Measurements from ENCODE around the gene PROM1. TPM values are rescaled to one million over a fixed set of nuclear protein-coding genes. Genes with fewer than 3 reads are reported as not detected.

PROM1 gene
- total RNA-seq, 2 donors from 2014 or later, result 34.3 to 63.9 TPM

DNA sequence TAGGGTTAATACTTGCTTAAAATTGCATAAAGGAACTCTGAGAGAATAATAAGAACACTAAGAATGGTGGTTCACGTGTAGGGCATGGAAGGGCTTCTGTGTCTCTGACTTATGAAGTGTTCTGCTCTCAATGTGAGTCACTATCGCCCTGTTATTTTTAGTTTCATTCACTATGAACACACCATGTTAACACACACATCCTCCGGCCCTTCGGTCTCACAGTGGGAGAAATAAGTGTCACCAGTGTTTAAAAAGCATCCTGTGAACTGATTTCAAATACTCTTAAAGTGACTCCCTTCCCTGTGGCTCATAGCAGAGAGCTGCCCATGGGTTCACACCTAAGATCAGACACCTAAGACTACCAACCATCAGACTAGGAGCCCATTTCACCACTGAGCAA is 87.0 kb downstream of the PROM1 start:
- Histone ChIP-seq H3K9ac (ENCODE audit: low read depth in 2 of 2, low read length in 2 of 2) (no peak overlapping the region), H3K9me3 (no peaks in the 10 kb centered on the region), H3K4me3 (no peak overlapping the region), H3K4me1 (peaks cover 3% of the 10 kb centered on the region), H3K27ac (no peak overlapping the region), H3K36me3 (no peaks in the 10 kb centered on the region), H3K27me3 (no peaks in the 10 kb centered on the region)
- TF ChIP-seq, protein P1, sequence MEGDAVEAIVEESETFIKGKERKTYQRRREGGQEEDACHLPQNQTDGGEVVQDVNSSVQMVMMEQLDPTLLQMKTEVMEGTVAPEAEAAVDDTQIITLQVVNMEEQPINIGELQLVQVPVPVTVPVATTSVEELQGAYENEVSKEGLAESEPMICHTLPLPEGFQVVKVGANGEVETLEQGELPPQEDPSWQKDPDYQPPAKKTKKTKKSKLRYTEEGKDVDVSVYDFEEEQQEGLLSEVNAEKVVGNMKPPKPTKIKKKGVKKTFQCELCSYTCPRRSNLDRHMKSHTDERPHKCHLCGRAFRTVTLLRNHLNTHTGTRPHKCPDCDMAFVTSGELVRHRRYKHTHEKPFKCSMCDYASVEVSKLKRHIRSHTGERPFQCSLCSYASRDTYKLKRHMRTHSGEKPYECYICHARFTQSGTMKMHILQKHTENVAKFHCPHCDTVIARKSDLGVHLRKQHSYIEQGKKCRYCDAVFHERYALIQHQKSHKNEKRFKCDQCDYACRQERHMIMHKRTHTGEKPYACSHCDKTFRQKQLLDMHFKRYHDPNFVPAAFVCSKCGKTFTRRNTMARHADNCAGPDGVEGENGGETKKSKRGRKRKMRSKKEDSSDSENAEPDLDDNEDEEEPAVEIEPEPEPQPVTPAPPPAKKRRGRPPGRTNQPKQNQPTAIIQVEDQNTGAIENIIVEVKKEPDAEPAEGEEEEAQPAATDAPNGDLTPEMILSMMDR (IDR thresholded peaks at IDR 0.05), result no peak
- intact Hi-C loops (cut with DNase I), result loop anchor here (5.0 kb wide), 1 partner anchor 34 kb away; the partner anchor contains the start of gene FGFBP2
- DNase-seq, result no peak

DNA sequence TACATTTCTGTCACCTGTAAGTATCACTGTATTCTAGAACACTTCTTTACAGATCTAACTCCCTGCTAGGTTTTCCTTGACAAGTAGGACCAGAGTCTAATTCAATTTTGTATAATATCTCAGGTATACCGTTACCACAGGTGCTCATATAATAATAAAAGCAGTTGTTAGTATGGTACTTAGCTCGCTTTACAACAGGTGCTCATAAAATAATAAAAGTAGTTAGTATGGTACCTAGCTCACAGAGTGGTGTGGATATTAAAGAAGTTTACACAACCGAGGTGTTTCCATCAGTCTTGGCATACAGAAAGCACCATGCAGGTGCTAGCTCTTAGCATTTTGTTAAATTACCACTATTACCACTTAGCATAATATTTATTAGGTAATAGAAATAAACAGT is 88.0 kb downstream of the PROM1 start:
- TF ChIP-seq, protein P1 (IDR thresholded peaks at IDR 0.05), result no peak
- no peak for DNase-seq
- H3K27me3 ChIP-seq, result no peaks in the 10 kb centered on the region
- no peak overlapping the region for H3K27ac ChIP-seq
- H3K36me3 ChIP-seq, result no peaks in the 10 kb centered on the region
- intact Hi-C loops (cut with DNase I), result loop anchor here (5.0 kb wide), 1 partner anchor 34 kb away; the partner anchor contains the start of gene FGFBP2
- H3K4me1 ChIP-seq, result peaks cover 3% of the 10 kb centered on the region
- no peak overlapping the region for H3K4me3 ChIP-seq
- no peaks in the 10 kb centered on the region for H3K9me3 ChIP-seq
- no peak overlapping the region for H3K9ac ChIP-seq (ENCODE audit: low read depth in 2 of 2, low read length in 2 of 2)

GRCh38 chr4:15992167-15992485 is 91.7 kb downstream of the PROM1 start:
- no peak for DNase-seq
- Histone ChIP-seq H3K36me3 (no peaks in the 10 kb centered on the region), H3K4me1 (peaks cover 3% of the 10 kb centered on the region), H3K27me3 (no peaks in the 10 kb centered on the region), H3K9me3 (no peaks in the 10 kb centered on the region), H3K9ac (ENCODE audit: low read depth in 2 of 2, low read length in 2 of 2) (no peak overlapping the region), H3K4me3 (no peak overlapping the region), H3K27ac (no peak overlapping the region)
- TF ChIP-seq, protein P1 (IDR thresholded peaks at IDR 0.05), result no peak
- intact Hi-C loops (cut with DNase I), result no loop called here

GRCh38 chr4:15990570-15991285 is 93.1 kb downstream of the PROM1 start:
- no peaks in the 10 kb centered on the region for H3K36me3 ChIP-seq
- intact Hi-C loops (cut with DNase I), result no loop called here

DNA sequence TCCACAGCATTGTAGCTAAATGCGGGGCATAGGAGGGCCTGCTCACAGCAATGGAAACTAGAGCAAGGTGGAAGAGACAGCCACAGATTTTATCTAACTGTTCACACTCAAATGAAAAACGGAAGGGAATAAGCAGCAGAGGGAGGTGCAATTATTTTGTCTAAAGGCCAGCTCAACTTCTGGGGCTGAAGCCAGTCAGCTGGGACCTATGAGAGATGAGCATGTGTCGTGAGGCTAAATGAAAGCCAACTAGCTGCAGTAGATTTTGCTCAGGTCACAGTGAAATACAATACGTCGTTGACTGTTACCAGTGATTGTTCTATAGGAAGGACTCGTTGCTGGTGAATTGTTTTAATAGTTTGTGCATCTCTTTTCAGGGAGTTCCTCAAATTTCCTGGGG is 94.4 kb downstream of the PROM1 start:
- no peak for DNase-seq
- intact Hi-C loops (cut with DNase I), result no loop called here
- Histone ChIP-seq H3K27me3 (no peaks in the 10 kb centered on the region), H3K27ac (no peak overlapping the region), H3K4me1 (no peaks in the 10 kb centered on the region), H3K9ac (ENCODE audit: low read depth in 2 of 2, low read length in 2 of 2) (no peak overlapping the region), H3K36me3 (no peaks in the 10 kb centered on the region), H3K9me3 (no peaks in the 10 kb centered on the region), H3K4me3 (no peak overlapping the region)
- TF ChIP-seq, protein P1 (IDR thresholded peaks at IDR 0.05), result no peak

More at GRCh38 chr4:15990570-15991285, 93.1 kb downstream of the PROM1 start:
- no peak overlapping the region for H3K4me3 ChIP-seq
- no peaks in the 10 kb centered on the region for H3K9me3 ChIP-seq
- H3K4me1 ChIP-seq, result peaks cover 3% of the 10 kb centered on the region
- no peak for DNase-seq
- no peaks in the 10 kb centered on the region for H3K27me3 ChIP-seq
- no peak overlapping the region for H3K9ac ChIP-seq (ENCODE audit: low read depth in 2 of 2, low read length in 2 of 2)
- TF ChIP-seq, protein P1 (IDR thresholded peaks at IDR 0.05), result no peak
- no peak overlapping the region for H3K27ac ChIP-seq

Measured in colonic mucosa (tissue), 4 donors.